CD14-positive monocyte (primary cell): ENCODE results near the gene RIMS1. TPM values are rescaled to one million over a fixed set of nuclear protein-coding genes. Genes with fewer than 3 reads are reported as not detected.

Experiments
- DNase-seq, 3 donors: peaks; one replicate each; pipeline ENCODE4 v3.0.0-alpha.2; 2011 to 2022
- H2AFZ ChIP-seq: 2 replicates; pipeline ENCODE4 v1.6.0; 2012; ENCODE audit warnings: mild to moderate bottlenecking, low read depth, low read length, inconsistent platforms; ENCODE audit not compliant: insufficient read depth, poor library complexity, severe bottlenecking
- H3K27ac ChIP-seq, 2 donors: 1 replicate in 1 of 2; 2 replicates in 1 of 2; pipeline ENCODE4 v1.5.1; 2012 to 2013; ENCODE audit warnings: low read length in 2 of 2, control low read depth in 1 of 2, inconsistent platforms in 1 of 2, low read depth in 1 of 2, mild to moderate bottlenecking in 1 of 2
- H3K27me3 ChIP-seq, 2 donors: one replicate each; pipeline versions ENCODE4 v1.6.0 to v1.6.1; 2011 to 2013; ENCODE audit warnings: low read length in 2 of 2; ENCODE audit not compliant: control insufficient read depth in 2 of 2, insufficient read depth in 2 of 2
- H3K36me3 ChIP-seq, 2 donors: replicated peaks in 1 of 2; 1 replicate in 1 of 2; 2 replicates in 1 of 2; pipeline versions ENCODE4 v1.5.1 to v1.6.1; 2012 to 2013; ENCODE audit warnings: low read length in 2 of 2, control low read depth in 1 of 2, inconsistent platforms in 1 of 2, mild to moderate bottlenecking in 1 of 2; ENCODE audit not compliant: insufficient read depth in 2 of 2, control insufficient read depth in 1 of 2
- H3K4me1 ChIP-seq, 2 donors: 1 replicate in 1 of 2; 2 replicates in 1 of 2; pipeline versions ENCODE4 v1.5.1 to v1.6.1; 2012 to 2013; ENCODE audit warnings: low read length in 2 of 2, control low read depth in 1 of 2, inconsistent platforms in 1 of 2, mild to moderate bottlenecking in 1 of 2, moderate library complexity in 1 of 2; ENCODE audit not compliant: insufficient read depth in 2 of 2, control insufficient read depth in 1 of 2
- H3K4me2 ChIP-seq: replicated peaks from 2 replicates; pipeline ENCODE3; 2012; ENCODE audit warnings: low read length, moderate library complexity, mild to moderate bottlenecking; ENCODE audit not compliant: poor library complexity, severe bottlenecking; ENCODE audit errors: extremely low read depth
- H3K4me3 ChIP-seq, 3 experiments: fragments of 200-600 bp in 1 of 3; sonication (generic) in 1 of 3; replicated peaks in 1 of 3; 1 replicate in 2 of 3; 2 replicates in 1 of 3; pipeline ENCODE4 v1.5.1; 2011 to 2013; ENCODE audit warnings: low read length in 3 of 3, mild to moderate bottlenecking in 3 of 3, control low read depth in 2 of 3, low read depth in 2 of 3, inconsistent platforms in 1 of 3, moderate library complexity in 1 of 3
- H3K79me2 ChIP-seq: 2 replicates; pipeline ENCODE4 v1.6.0; 2012; ENCODE audit warnings: mild to moderate bottlenecking, control low read depth, inconsistent platforms, low read length, moderate library complexity; ENCODE audit not compliant: insufficient read depth
- H3K9ac ChIP-seq: 2 replicates; pipeline ENCODE4 v1.6.0; 2017; ENCODE audit warnings: low read length, mild to moderate bottlenecking; ENCODE audit not compliant: insufficient read depth, poor library complexity, severe bottlenecking
- H3K9me3 ChIP-seq, 2 donors: replicated peaks in 1 of 2; 1 replicate in 1 of 2; 2 replicates in 1 of 2; pipeline versions ENCODE4 v1.5.1 to v1.6.1; 2012 to 2013; ENCODE audit warnings: low read length in 2 of 2, control low read depth in 1 of 2; ENCODE audit not compliant: control insufficient read depth in 1 of 2, insufficient read depth in 1 of 2
- H4K20me1 ChIP-seq: 2 replicates; pipeline ENCODE4 v1.6.0; 2012; ENCODE audit warnings: mild to moderate bottlenecking, low read length, control low read depth, moderate library complexity; ENCODE audit not compliant: insufficient read depth
- H3K27ac Mint-ChIP-seq, 7 donors: one replicate each; pipeline ENCODE4 v1.8.0; 2020; ENCODE audit warnings: mild to moderate bottlenecking in 7 of 7, mixed read lengths in 7 of 7, moderate library complexity in 6 of 7, inconsistent platforms in 2 of 7
- H3K27me3 Mint-ChIP-seq, 3 donors: one replicate each; pipeline ENCODE4 v1.8.0; 2021 to 2022; ENCODE audit warnings: low read depth in 3 of 3, mild to moderate bottlenecking in 3 of 3, mixed read lengths in 3 of 3, moderate library complexity in 3 of 3, inconsistent platforms in 1 of 3
- H3K36me3 Mint-ChIP-seq, 2 donors: one replicate each; pipeline ENCODE4 v1.8.0; 2020; ENCODE audit warnings: mixed read lengths in 2 of 2, inconsistent platforms in 1 of 2, mild to moderate bottlenecking in 1 of 2
- H3K4me1 Mint-ChIP-seq: one replicate; pipeline ENCODE4 v1.8.0; 2020; ENCODE audit warnings: mild to moderate bottlenecking, mixed read lengths
- H3K4me3 Mint-ChIP-seq, 2 donors: one replicate each; pipeline ENCODE4 v1.8.0; 2020; ENCODE audit warnings: mild to moderate bottlenecking in 2 of 2, mixed read lengths in 2 of 2, moderate library complexity in 1 of 2
- H3K9me3 Mint-ChIP-seq, 7 donors: one replicate each; pipeline ENCODE4 v1.8.0; 2020 to 2022; ENCODE audit warnings: mixed read lengths in 7 of 7, mild to moderate bottlenecking in 6 of 7, moderate library complexity in 6 of 7, inconsistent platforms in 2 of 7
- CTCF ChIP-seq: fragments of 200-600 bp; IDR thresholded peaks from one replicate; pipeline ENCODE4 v1.8.0; 2022; ENCODE audit warnings: antibody characterized with exemption, mild to moderate bottlenecking
- WGBS: methylation state at CpG from one replicate; pipeline ENCODE4 v1.1.5; 2013; ENCODE audit warnings: missing lambda C conversion rate; ENCODE audit not compliant: insufficient coverage; 5-methylcytosine and 5-hydroxymethylcytosine counted together
- intact Hi-C, 2 donors: fragments of 100-400 bp; cut with micrococcal nuclease; formaldehyde crosslinking; loops; one replicate each; pipeline versions ENCODE4 v1.15.0 to v1.15.1; 2023
- polyA plus RNA-seq, 3 donors: library from polyadenylated mRNA; depleted of rRNA in 1 of 3; unstranded in 2 of 3; stranded (reverse) in 1 of 3; fragments of 300-500 nt in 2 of 3; fragments of >200 nt in 1 of 3; fragmentation: Illumina TruSeq in 2 of 3; gene quantifications; 1 replicate in 2 of 3; 2 replicates in 1 of 3; pipeline ENCODE4 v1.2.3, GENCODE V29; 2012 to 2021

The RIMS1 gene
- polyA plus RNA-seq, 3 donors = not detected

DNA sequence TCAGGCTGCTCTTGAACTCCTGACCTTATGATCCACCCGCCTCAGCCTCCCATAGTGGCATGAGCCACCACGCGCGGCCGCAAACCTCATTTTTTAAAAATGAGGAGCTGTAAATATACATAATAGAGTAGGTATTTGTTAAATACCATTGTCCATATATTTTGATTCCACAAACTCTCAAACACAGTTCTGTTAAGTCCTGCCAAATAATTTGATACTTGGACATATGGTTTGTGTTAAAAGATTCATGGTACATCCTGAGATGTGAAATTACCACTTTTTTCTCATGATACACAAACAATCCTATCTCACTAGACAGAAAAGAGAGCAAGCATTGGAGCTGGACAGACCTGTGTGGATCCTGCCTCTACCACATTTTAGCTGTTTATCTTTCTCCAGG lies 401.5 kb downstream of the RIMS1 start:
- H3K4me3 ChIP-seq = no peak overlapping the region
- H3K9me3 Mint-ChIP-seq = no peaks in the 10 kb centered on the region
- H3K27me3 ChIP-seq = no peaks in the 10 kb centered on the region
- H3K36me3 Mint-ChIP-seq = no peaks in the 10 kb centered on the region
- no peak overlapping the region for H3K4me2 ChIP-seq
- no peaks in the 10 kb centered on the region for H3K9me3 ChIP-seq
- H3K4me3 Mint-ChIP-seq = no peak overlapping the region
- no peaks in the 10 kb centered on the region for H3K79me2 ChIP-seq
- H3K27ac Mint-ChIP-seq = no peak overlapping the region
- no peak for DNase-seq
- TF ChIP-seq CTCF = no peak
- no peak overlapping the region for H3K27ac ChIP-seq
- H3K4me1 ChIP-seq = no peaks in the 10 kb centered on the region
- no peaks in the 10 kb centered on the region for H4K20me1 ChIP-seq
- intact Hi-C loops = no loop called here
- no CpG with 5 or more reads among the region's 5 CpGs for WGBS
- no peaks in the 10 kb centered on the region for H3K4me1 Mint-ChIP-seq
- H3K27me3 Mint-ChIP-seq = peaks cover 0 to 1% (median 0%) of the 10 kb centered on the region in 3 donors
- no peaks in the 10 kb centered on the region for H3K36me3 ChIP-seq
- no peak overlapping the region for H2AFZ ChIP-seq
- no peak overlapping the region for H3K9ac ChIP-seq

DNA sequence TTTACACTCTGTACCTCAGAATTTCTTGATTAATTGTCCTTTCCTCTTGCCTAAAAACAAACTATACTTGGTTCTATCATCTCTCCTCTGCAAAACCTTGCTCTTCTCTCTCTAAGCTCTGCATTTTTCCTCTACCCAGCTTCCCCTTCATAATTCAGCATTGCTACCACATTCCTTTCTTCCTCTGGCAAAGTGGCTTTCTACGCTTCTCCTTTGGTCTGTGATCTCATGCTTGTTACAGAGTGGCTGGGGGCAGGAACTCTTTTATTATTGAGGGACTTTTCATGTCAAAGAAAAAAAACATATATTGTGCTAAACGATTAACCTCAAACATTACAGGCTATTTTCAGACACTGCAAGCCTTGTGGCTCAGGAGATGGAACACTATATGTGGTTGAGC lies 402.2 kb downstream of the RIMS1 start:
- Histone ChIP-seq H3K79me2 (no peaks in the 10 kb centered on the region), H3K27me3 (no peaks in the 10 kb centered on the region), H3K9ac (no peak overlapping the region), H3K36me3 (no peaks in the 10 kb centered on the region), H3K4me1 (no peaks in the 10 kb centered on the region), H3K27ac (no peak overlapping the region), H3K4me2 (no peak overlapping the region), H4K20me1 (no peaks in the 10 kb centered on the region), H2AFZ (no peak overlapping the region), H3K9me3 (no peaks in the 10 kb centered on the region), H3K4me3 (no peak overlapping the region)
- H3K27me3 Mint-ChIP-seq = peaks cover 0 to 1% (median 0%) of the 10 kb centered on the region in 3 donors
- intact Hi-C loops = no loop called here
- no peak for TF ChIP-seq CTCF
- no peaks in the 10 kb centered on the region for H3K36me3 Mint-ChIP-seq
- no peak for DNase-seq
- WGBS = no CpG with 5 or more reads among the region's 2 CpGs
- H3K4me1 Mint-ChIP-seq = no peaks in the 10 kb centered on the region
- no peaks in the 10 kb centered on the region for H3K9me3 Mint-ChIP-seq
- H3K4me3 Mint-ChIP-seq = no peak overlapping the region
- no peak overlapping the region for H3K27ac Mint-ChIP-seq
